Loucy (cell line): ENCODE results near the gene UNC79.

Experiments used
- H2AFZ ChIP-seq: fragments of 200-600 bp; sonication (generic); 2 replicates; pipeline ENCODE4 v1.6.0; 2016; ENCODE audit warnings: antibody characterized with exemption, mild to moderate bottlenecking, low read length, moderate library complexity
- H3F3A ChIP-seq: fragments of 200-600 bp; 2 replicates; pipeline ENCODE4 v1.6.0; 2016; ENCODE audit warnings: antibody characterized with exemption, low read depth, mild to moderate bottlenecking
- H3K27me3 ChIP-seq: fragments of 200-600 bp; sonication (generic); 2 replicates; pipeline ENCODE4 v1.6.1; 2014; ENCODE audit warnings: low read length, mild to moderate bottlenecking; ENCODE audit not compliant: insufficient read depth, poor library complexity, severe bottlenecking
- H3K36me3 ChIP-seq: fragments of 200-600 bp; sonication (generic); 2 replicates; pipeline ENCODE4 v1.6.1; 2016; ENCODE audit warnings: low read length; ENCODE audit not compliant: insufficient read depth
- H3K4me1 ChIP-seq: fragments of 200-600 bp; sonication (generic); 2 replicates; pipeline ENCODE4 v1.5.1; 2014; ENCODE audit warnings: low read length, mild to moderate bottlenecking; ENCODE audit not compliant: insufficient read depth, poor library complexity, severe bottlenecking
- H3K4me2 ChIP-seq: fragments of 200-600 bp; sonication (generic); 2 replicates; pipeline ENCODE4 v1.6.0; 2014; ENCODE audit warnings: antibody characterized with exemption, low read length, low read depth, mild to moderate bottlenecking; ENCODE audit not compliant: poor library complexity, severe bottlenecking
- H3K4me3 ChIP-seq: fragments of 200-600 bp; sonication (generic); 2 replicates; pipeline ENCODE4 v1.5.1; 2014; ENCODE audit warnings: low read length, mild to moderate bottlenecking, mixed read lengths; ENCODE audit not compliant: poor library complexity, severe bottlenecking
- H3K79me2 ChIP-seq: fragments of 200-600 bp; sonication (generic); 2 replicates; pipeline ENCODE4 v1.6.1; 2014; ENCODE audit warnings: low read length; ENCODE audit not compliant: insufficient read depth
- H3K9ac ChIP-seq: fragments of 200-600 bp; sonication (generic); 2 replicates; pipeline ENCODE4 v1.6.0; 2014; ENCODE audit warnings: mild to moderate bottlenecking, low read depth, low read length, moderate library complexity; ENCODE audit not compliant: poor library complexity, severe bottlenecking
- H3K9me2 ChIP-seq: fragments of 200-600 bp; sonication (generic); replicated peaks from 2 replicates; pipeline ENCODE4 v1.6.1; 2016; ENCODE audit warnings: low read depth, low read length, mixed read lengths
- H3K9me3 ChIP-seq: fragments of 200-600 bp; sonication (generic); 2 replicates; pipeline ENCODE4 v1.6.1; 2014; ENCODE audit warnings: mild to moderate bottlenecking, antibody characterized with exemption, low read length, low read depth; ENCODE audit not compliant: insufficient read depth
- H4K20me1 ChIP-seq: fragments of 200-600 bp; sonication (generic); 2 replicates; pipeline ENCODE4 v1.6.0; 2014; ENCODE audit warnings: antibody characterized with exemption, low read length, mild to moderate bottlenecking; ENCODE audit not compliant: insufficient read depth, poor library complexity, severe bottlenecking
- EZH2phosphoT487 ChIP-seq: fragments of 200-600 bp; IDR thresholded peaks from 2 replicates; pipeline ENCODE4 v1.6.1; 2018; ENCODE audit warnings: antibody characterized with exemption, mild to moderate bottlenecking, moderate library complexity, borderline replicate concordance
- TF ChIP-seq, protein P1 (sequence below): fragments of 200-600 bp; sonication (generic); conservative IDR thresholded peaks from 2 replicates; pipeline ENCODE4 v1.5.1; 2014; ENCODE audit warnings: mild to moderate bottlenecking, antibody characterized with exemption, low read length

The UNC79 gene

DNA sequence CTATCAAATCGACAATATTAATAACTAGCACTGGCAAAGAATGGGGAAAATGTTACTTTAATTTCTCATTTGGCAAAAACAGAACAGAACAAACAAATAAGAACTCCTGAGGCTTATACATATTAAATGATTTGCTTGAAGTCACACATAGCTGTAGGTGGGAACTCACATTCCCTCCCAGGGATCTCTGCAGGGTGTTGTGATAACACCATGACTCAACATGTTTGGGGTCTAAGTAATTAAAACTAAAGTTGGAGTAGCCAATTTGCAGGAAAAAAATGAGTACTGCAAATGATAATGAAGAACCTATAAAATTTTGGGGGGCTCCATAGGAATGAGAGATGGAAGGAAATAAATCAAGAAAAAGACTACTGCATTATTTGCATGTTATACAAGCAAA is 27.5 kb downstream of the UNC79 start:
- Histone ChIP-seq H3K9me3 (no peaks in the 10 kb centered on the region), H3K36me3 (no peaks in the 10 kb centered on the region), H3K9ac (no peak overlapping the region), H3F3A (no peaks in the 10 kb centered on the region), H3K4me2 (no peak overlapping the region), H3K9me2 (no peaks in the 10 kb centered on the region), H3K79me2 (peaks cover 10% of the 10 kb centered on the region; the same call in 1 of the 2 replicates), H2AFZ (no peak overlapping the region), H3K4me3 (no peak overlapping the region), H4K20me1 (no peaks in the 10 kb centered on the region), H3K27me3 (no peaks in the 10 kb centered on the region), H3K4me1 (peaks cover 36% of the 10 kb centered on the region)
- TF ChIP-seq, protein P1, sequence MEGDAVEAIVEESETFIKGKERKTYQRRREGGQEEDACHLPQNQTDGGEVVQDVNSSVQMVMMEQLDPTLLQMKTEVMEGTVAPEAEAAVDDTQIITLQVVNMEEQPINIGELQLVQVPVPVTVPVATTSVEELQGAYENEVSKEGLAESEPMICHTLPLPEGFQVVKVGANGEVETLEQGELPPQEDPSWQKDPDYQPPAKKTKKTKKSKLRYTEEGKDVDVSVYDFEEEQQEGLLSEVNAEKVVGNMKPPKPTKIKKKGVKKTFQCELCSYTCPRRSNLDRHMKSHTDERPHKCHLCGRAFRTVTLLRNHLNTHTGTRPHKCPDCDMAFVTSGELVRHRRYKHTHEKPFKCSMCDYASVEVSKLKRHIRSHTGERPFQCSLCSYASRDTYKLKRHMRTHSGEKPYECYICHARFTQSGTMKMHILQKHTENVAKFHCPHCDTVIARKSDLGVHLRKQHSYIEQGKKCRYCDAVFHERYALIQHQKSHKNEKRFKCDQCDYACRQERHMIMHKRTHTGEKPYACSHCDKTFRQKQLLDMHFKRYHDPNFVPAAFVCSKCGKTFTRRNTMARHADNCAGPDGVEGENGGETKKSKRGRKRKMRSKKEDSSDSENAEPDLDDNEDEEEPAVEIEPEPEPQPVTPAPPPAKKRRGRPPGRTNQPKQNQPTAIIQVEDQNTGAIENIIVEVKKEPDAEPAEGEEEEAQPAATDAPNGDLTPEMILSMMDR = no peak
- no peak for TF ChIP-seq EZH2phosphoT487

DNA sequence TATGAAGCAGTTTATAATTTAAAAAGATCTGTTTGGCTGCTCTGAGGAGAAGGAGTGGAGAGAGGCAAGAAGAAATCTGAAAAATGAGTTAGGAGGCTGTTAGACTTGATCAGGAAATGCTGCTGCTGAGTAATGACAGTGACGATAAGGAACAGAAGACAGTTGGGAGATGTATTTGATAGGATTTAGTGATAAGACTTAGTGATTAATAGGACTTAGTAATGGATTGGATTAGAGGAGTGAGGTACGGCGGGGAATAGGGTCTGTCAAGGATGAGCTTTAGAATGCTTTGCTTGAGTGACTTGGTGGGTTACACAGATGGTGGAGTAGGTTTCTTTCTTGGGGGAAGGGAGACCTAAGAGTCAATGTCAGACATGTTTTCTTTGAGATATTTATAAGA is 31.7 kb downstream of the UNC79 start:
- Histone ChIP-seq H3K9me3 (no peaks in the 10 kb centered on the region), H3K36me3 (no peaks in the 10 kb centered on the region), H3K4me2 (peak overlapping the region; percentile 61), H3K9me2 (no peaks in the 10 kb centered on the region), H2AFZ (peak overlapping the region; percentile 5; the same call in 1 of the 2 replicates), H4K20me1 (no peaks in the 10 kb centered on the region), H3K27me3 (no peaks in the 10 kb centered on the region), H3K79me2 (peaks cover 15% of the 10 kb centered on the region; the same call in 1 of the 2 replicates), H3K4me3 (no peak overlapping the region), H3F3A (peaks cover 7% of the 10 kb centered on the region; the same call in 1 of the 2 replicates), H3K9ac (peak overlapping the region; percentile 61), H3K4me1 (peaks cover 63% of the 10 kb centered on the region)
- TF ChIP-seq EZH2phosphoT487 = no peak
- TF ChIP-seq, protein P1 = no peak

DNA sequence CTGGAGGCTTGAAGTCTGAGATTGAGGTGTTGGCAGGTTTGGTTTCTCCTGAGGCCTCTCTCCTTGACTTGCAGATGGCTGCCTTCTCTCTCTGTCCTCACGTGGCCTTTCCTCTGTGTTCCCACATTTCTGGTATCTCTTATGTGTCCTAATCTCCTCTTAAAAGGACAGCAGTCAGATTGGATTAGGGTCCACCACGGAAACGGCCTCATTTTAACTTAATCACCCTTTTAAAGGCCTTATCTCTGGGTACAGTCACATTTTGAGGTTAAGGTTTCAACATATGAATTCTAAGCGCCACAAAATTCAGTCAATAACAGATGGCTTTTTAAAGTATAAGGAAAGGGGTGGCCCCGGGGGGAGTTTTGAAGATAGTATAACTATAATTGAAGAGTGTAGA is 33.5 kb downstream of the UNC79 start:
- Histone ChIP-seq H3K4me2 (peak overlapping the region; percentile 61), H2AFZ (peak overlapping the region; percentile 34; the same call in 1 of the 2 replicates), H3K9ac (peak overlapping the region; percentile 34), H4K20me1 (no peaks in the 10 kb centered on the region), H3K4me3 (peak overlapping the region; percentile 14), H3K4me1 (peaks cover 63% of the 10 kb centered on the region), H3K36me3 (peaks cover 7% of the 10 kb centered on the region; the same call in 1 of the 2 replicates), H3K9me3 (no peaks in the 10 kb centered on the region), H3K79me2 (peaks cover 15% of the 10 kb centered on the region; the same call in 1 of the 2 replicates), H3K27me3 (no peaks in the 10 kb centered on the region), H3K9me2 (no peaks in the 10 kb centered on the region), H3F3A (peaks cover 7% of the 10 kb centered on the region; the same call in 1 of the 2 replicates)
- TF ChIP-seq, protein P1 = no peak
- TF ChIP-seq EZH2phosphoT487 = no peak
